AG08395 (cell line): ENCODE results near the gene ITPR1.

Experiments
- DNase-seq: peaks from one replicate; pipeline ENCODE4 v3.0.0; 2012; ENCODE audit warnings: mixed read lengths, low spot score

The ITPR1 gene

GRCh38 chr3:4829031-4829394 is 335.9 kb downstream of the ITPR1 start:
- DNase-seq: no peak

GRCh38 chr3:4830586-4830914 is 337.4 kb downstream of the ITPR1 start:
- DNase-seq: no peak

- no peak for DNase-seq
Observed at GRCh38 chr3:4831580-4831950, 338.4 kb downstream of the ITPR1 start.

- DNase-seq: no peak
Observed at GRCh38 chr3:4833471-4833870, 340.3 kb downstream of the ITPR1 start.

- no peak for DNase-seq
Observed at GRCh38 chr3:4834403-4834866, 341.3 kb downstream of the ITPR1 start.

- DNase-seq: no peak
Observed at GRCh38 chr3:4835616-4836043, 342.5 kb downstream of the ITPR1 start.

- no peak for DNase-seq
Observed at GRCh38 chr3:4836516-4836915, 343.4 kb downstream of the ITPR1 start.

GRCh38 chr3:4837374-4837930 is 344.3 kb downstream of the ITPR1 start:
- DNase-seq: no peak

- no peak for DNase-seq
Observed at GRCh38 chr3:4838621-4839022, 345.5 kb downstream of the ITPR1 start.

- DNase-seq: no peak
Observed at GRCh38 chr3:4839278-4839677, 346.1 kb downstream of the ITPR1 start.

GRCh38 chr3:4841225-4841624 is 348.1 kb downstream of the ITPR1 start:
- DNase-seq: no peak

- DNase-seq: no peak
Observed at GRCh38 chr3:4841776-4842440, 348.8 kb downstream of the ITPR1 start.

GRCh38 chr3:4843619-4844018 is 350.5 kb downstream of the ITPR1 start:
- DNase-seq: no peak

- DNase-seq: no peak
Observed at GRCh38 chr3:4845882-4846281, 352.7 kb downstream of the ITPR1 start.

GRCh38 chr3:4846543-4846942 is 353.4 kb downstream of the ITPR1 start:
- no peak for DNase-seq

- no peak for DNase-seq
Observed at GRCh38 chr3:4848176-4848825, 355.2 kb downstream of the ITPR1 start.

- no peak for DNase-seq
Observed at GRCh38 chr3:4849136-4849535, 356.0 kb downstream of the ITPR1 start.

GRCh38 chr3:4849739-4850138 is 356.6 kb downstream of the ITPR1 start:
- no peak for DNase-seq

GRCh38 chr3:4850211-4850927 is 357.2 kb downstream of the ITPR1 start:
- DNase-seq: no peak

- DNase-seq: no peak
Observed at GRCh38 chr3:4850928-4851265, 357.7 kb downstream of the ITPR1 start.

- peak; percentile 15 for DNase-seq
Observed at GRCh38 chr3:4852780-4853748, 359.9 kb downstream of the ITPR1 start.

GRCh38 chr3:4853749-4854140 is 360.6 kb downstream of the ITPR1 start:
- DNase-seq: no peak
